SKM-1 treated with dmso at 0.1 percent for 144 hours (cell line): ENCODE data around the gene PRDM16.
"Not testable (repeated sequence)": the region's sequence is repeated elsewhere in the genome, so short reads cannot be mapped to it uniquely, and the experiment has no call there.

ENCODE experiments used
- DNase-seq: peaks from one replicate; lab custom pipeline; 2025; ENCODE audit not compliant: unreplicated experiment; lab: John Stamatoyannopoulos, UW

The PRDM16 gene

DNA sequence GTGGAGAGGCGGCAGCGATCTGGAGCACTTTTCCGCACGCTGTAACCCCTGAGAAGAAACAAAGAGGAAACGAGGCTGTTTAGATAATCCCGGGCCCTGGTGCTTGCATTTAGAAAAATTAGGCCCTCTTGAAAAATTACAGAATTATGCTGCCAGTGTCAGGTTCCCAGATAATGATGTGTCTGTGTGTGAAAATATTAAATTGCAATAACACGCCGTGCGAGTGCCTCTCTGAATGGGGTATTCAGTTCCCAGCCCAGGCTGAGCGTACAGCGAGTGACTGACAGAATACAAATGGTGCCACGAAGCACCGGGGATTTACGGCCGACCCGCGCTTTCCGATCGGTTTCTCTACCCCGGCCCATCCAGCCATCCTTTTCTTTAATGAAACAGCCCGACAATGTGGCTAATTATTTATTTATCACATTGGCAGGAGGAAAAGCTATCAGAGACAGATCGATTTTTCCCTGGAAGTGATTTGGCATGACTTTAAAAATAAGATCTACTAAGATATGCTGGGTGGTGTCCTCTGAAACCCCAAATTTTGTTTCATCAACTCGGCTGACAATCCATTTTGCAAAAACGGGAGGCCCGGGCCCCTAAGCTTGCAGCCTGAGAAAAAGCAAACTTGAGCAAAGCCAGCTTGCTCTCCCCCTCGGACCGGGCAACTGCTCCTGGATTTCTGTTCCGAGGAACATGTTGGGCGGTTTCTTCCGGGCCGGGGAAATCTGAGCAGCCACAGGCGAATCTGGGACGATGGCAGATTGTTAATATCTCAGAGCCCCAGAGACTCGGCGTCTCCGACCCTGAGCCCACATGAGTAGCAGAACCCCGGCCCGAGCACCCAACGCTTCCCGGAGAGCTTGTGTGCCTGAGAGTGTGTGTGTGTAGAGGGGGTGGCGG is 11.3 kb downstream of the PRDM16 start:
- no peak for DNase-seq

DNA sequence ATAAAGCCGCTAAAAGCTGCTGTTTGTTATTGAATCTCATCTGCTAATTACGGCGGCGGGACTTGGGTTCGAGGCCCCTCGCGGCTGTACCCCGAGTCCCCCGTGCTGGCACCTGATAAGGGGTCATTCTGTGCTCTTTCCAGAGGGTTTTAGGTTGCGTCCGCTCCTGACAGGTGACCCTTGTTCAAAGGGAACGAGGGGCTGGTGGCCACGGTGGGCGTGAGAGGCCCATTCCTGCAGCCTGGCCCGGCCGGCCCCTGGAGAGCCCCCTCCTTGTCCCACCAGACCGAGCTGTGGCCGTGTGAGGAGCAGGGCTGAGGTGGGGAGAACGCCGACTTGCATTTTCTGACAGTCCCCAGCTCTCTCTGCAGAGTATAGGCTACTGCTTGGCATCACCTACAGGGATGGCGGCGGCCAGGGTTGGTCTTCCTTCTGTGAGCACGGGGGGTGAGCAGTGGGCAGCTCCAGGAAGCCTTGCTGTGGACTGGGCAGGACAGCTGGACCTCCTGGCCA is 12.2 kb downstream of the PRDM16 start:
- DNase-seq = no peak

DNA sequence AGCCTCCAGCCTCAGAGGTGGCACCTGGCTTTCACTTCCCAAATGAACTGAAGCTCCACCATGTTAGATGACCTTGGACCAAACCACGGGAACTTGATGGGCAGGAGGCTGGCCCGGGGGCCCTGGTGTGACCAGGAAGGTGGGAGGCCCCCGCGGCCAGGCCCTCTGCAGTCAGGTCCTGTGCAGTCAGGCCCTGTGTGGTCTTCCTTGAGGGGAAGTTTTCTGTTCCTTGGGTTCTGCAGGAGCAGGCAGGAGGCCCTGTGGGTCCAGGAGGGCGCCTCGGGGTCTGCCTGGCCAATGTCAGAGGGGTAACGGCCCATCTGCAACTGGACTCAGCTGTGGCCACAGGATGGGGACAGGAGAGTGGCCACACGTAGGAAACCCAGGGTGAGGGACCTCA is 13.0 kb downstream of the PRDM16 start:
- DNase-seq = no peak

DNA sequence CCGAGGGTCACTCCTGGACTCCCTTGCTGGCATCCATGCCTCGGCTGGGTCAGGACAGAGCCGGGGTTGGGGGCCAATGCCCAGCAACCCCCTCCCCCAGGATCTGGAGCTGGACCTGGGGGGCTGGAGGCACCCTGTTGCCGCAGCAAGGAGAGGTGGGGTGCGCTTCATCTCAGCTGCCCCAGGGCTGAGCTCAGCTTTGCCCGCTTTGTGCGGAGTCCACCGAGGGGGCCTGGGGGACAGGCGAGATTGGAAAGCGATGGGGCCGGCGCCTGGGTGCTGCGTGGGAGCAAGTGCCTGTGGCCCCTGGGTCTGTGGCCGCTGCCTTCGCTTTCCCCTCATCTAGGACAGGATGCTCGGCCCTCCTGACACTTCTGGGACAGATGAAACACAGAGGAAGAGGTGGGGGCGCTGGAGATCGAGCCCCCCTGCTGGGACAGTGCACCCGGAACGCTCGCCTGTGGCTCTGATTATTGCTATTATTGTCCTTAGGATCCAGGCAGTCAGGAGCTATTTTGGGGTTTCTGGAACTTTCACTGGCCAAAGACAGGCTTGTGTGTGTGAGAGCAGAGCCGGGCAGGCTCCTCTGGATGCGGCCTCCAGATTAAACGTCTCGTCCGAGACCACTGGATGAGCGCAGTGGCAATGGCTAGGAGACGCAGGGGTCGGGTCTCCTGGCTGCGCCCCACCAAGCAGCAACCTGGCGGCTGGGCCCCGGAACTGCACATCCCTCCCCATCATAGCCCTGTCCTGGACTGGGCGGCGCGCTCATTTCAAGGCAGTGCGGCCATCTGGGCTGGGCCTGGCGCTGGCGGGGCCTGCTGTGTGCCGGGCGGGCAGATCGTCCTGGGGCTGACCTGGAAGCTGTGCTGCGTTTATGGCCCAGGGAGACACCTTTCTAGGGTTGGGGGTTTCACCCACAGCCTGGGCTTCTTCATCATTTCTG is 13.8 kb downstream of the PRDM16 start:
- DNase-seq = no peak

DNA sequence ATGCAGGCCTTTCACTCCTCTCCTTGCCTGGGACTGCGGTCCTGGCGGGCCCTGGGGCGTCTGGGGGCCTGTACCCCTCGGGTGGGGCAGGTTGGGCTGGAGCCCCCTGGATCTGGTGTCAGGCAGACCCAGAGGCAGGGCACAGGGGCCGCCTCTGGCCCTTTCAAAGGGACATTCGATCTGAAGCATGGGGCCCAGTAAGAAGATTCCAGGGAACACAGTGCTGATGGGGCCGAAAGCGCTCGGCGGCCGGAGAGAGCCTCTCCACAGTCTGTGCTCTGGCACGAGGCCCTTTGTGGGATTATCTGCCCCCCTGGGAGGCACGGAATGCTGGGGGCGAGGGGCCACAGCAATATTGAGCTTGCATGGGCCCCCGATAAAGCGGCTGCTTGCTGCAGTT is 15.2 kb downstream of the PRDM16 start:
- DNase-seq = no peak

DNA sequence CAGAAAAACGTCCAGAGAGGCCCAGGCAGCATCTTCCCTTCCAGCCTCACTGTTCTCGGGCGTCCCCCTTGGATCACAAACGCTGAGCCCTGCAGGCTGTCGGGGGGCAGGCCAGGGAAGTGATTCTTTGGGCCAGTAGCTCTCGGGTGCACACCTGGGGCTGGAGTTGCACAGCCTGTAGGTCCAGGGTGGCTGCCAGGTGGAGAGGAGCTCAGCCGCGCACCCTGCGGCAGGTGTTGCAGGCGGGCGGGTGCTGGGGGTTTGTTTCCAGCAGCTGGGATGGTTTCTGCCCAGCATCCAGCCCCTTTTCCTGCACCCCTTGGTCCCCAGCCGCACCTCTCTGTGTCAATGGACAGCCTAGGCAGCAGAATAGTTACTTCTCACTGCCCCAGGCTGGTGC is 15.7 kb downstream of the PRDM16 start:
- no peak for DNase-seq

DNA sequence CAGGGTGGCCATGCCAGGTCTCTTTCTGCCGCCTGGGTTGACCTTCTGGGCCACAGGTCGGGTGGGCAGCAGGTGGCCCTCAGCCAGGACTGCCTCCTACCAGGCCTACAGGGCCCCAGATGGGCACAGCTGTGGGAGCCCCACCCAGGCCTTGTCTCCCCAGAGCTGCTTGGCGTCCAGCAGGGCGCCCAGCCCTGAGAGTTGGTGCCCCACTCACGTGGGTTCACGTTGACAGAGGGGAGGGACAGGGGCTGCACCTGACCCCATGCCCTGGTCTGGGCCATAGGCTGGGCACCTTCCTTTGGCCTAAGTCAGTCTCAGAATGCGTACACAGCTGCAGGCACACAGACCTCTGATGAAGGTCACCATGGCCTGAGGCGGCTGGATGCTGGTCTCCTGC is 16.7 kb downstream of the PRDM16 start:
- DNase-seq = no peak

DNA sequence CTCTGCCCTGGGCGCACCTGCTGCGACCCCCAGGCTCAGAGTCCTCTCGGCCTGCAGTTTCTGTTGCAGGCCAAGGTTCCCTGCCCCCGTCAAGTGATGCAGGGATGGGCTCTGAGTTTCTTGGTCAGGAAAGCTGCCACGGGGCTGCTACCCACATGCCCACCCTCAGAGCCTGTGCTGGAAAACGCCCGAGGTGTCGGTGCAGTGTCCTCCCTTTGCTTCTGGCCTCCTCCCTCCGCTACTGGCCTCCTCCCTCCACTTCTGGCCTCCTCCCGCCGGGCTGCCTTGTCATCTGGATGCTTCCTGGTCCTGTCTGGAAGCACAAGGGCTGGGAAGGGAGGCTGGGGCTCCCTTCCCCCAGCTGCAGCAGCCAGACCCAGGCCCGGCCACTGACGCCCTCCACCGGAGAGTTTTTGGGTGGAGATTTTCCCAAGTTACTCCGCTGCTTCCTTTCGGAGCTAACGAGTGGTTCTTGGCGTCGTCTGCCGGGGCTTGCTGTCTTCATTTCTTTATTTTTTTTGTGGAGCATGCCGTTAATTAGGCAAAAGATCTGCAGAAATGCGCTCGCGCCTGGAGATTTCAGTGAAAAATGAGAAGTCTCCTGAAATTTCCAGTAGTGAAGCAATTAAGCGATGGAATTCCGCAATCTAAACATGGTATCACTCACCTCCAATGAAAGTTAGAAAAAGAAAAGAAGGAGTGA is 17.4 kb downstream of the PRDM16 start:
- DNase-seq = no peak

DNA sequence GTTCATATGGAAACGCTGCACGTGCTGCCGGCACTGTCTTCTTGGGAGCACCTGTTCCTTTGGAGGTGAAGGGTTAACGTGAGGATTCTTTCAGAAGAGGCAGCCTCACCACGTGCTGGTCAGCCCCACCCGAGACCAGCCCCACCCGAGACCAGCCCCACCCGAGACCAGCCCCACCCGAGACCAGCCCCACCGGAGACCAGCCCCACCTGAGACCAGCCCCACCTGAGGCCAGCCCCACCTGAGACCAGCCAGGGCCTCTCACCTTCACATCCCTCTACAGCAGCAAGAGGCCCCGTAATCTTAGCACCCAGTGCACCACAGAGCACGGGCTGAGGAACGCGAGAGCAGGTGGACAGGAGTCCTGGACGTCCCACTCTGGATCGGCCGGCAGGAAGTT is 18.0 kb downstream of the PRDM16 start:
- no peak for DNase-seq

DNA sequence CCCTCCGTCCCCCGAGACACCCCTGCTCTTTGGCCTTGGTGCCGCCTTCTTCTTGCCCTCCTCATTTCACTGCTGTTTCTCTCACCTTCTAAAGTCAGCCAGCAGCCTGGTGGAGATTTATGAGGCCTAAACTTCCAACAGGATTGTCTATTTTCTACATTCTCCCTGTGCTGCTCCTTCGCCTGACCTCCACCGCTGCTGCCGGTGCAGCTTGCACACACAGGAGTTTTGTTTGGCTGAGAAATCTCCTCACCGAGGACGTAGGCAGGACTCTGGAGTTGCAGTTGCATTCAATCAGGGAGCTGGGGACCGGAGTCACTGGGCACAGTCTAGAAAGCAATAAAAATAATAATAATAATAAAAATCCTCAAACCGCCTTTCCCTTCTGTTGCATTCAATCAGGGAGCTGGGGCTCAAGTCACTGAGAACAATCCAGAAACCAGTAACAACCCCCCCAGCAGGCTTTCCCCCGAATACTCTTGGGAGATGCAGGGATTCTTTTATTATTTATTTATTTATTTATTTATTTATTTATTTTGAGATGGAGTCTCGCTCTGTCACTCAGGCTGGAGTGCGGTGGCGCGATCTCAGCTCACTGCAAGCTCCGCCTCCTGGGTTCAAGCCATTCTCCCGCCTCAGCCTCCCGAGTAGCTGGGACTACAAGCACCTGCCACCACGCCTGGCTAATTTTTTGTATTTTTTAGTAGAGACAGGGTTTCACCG is 19.1 kb downstream of the PRDM16 start:
- DNase-seq = not testable (repeated sequence)

DNA sequence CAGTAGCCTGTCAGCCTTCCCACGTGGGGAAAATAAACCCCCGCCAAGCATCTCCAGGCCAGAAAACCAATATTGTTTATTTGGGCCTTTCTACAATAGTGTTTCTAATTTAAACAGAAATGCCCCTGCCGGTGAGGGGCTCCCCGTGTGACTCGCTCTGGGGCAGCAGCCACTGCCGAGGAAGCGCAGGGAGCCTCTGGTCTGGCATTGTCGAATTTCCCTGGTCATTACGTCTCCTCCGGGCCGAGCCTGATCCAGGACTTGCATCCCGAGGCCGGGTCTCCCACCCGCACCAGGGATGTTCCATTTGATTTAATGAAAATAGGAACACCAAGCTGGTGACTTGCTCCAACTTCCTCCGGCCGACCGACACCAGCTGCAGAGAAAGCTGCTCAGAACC is 20.5 kb downstream of the PRDM16 start:
- no peak for DNase-seq

DNA sequence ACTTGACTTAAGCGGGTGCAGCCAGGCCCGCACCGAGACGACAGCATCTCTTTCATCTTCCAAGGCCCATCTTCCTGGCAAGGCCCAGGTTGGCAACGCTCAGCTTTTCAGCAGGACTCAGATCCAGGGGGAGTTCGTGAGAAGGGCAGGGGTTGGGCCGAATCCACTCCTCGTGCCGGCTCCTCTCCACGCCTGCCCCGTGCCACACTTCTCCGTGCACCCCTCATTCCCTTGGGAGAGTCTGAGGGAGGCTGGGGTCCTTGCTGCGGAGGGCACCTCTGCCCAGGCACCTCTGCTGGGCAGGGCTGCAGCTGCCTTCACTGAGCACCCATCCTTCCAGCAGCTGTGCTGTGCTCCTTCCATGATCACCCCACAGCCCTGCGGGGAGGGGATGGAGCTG is 22.3 kb downstream of the PRDM16 start:
- DNase-seq = no peak

DNA sequence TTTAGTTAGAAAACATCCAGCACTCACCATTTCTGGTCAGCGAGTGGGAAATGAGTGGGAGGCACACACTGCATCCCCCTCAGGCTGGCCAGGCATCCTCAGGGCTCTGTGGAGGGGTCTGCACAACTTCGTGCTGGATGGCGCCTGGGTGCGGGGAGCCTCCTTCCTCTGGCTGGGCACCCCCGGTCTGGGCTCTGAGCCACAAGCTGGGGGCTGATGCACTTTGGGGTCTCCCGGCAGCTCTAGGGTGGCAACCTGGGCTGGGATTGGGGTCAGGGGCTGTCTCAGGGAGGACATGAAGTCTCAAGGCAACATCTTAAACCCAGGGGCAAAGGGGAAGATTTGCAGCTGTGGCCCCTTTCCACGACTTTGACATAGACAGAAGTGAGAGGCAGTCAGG is 23.5 kb downstream of the PRDM16 start:
- DNase-seq = no peak

DNA sequence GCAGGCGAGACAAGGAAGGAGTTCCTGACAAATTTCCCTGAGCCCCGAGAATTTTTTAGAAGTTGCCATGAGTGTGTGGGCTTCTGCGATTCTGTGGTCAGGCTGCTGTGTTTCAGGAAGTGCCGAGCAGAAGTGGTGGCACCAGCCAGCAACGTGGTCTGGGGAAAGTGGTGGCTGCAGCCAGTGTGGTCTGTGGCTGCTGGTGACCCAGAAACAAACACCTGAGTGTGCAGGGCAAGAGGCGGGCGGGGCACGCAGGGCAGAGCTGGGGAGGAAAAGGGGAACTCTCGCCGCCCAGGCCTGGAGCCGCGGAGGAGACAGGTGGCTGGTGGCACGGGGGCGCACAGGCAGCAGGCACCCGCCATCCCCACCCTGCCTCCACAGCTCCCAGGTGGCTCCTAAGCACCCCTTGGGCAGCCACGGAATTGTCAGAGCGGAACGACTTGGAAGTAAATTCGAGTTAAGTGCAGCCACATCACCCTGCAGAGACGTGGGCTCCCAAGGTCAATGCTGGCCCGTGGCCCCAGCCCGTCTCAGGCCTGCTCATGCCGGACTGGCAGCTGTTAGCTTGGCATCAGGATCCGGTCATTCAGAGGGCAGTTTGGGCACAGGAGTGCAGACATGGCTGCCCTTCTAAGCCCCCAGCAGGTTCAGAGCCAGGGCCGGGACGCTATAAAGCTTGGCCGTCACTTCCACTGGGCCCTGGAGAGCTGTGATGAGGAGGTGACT is 25.1 kb downstream of the PRDM16 start:
- no peak for DNase-seq

DNA sequence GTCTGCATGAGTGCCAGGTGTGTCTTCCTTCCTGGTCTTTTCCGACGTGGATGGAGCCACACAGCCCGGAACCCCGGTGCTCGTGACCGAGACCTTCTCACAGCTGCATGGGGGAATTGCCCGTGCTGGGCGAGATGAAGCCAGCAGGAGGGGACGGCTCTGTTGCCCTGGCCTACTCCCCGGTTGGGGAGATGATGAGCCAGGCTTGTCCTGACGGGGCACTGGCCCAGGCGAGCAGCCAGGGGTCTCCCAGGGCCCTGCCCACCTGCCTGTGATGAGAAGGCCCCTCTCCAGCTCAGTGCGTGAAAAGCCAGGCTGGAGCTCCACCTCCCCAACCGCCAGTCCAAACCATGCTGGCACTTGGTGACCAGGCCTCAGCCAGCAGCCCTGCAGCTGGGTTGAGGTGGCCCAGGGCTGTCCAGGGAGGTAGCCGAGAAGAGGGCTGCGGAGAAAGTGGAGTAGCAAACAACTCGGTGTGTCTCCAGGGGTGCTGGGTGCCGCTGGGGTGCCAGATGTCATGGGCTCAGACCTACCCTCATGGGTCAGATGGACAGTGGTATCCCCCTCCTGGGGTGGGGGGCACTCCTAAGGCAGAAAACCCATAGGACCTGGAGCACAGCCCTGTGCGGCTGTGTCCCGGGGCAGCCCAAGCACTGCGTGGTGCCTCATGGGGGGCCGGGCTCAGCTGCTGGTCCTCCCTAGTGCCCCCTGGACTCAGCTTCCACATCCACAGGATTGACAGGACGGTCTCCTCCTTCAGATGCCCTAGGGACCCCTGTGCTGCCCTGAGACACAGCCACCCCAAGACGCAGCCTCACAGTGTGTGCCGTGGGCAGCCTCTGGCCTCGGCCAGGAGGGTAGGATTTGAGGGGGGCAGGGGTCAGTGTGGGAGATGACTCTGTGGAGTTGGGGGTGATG is 26.1 kb downstream of the PRDM16 start:
- DNase-seq = no peak

DNA sequence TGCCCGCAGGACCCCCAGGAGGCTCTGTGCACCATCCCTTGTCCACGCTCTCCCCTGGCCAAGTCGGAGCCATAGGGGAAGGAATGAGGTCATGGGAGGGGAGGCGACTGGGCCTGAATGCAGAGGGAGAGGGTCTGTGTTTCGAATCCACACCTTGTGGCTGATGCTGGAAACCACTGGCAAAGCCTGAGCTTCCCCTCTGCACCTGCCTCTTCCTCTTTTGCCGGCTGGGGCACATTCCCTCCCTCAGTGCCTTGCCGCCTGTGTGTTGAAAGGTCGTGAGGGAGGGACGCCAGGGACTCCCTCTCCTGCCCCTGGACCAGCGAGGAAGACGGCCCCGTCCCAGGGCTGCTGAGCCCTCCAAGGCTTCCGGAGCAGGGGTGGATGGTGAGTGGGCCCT is 27.3 kb downstream of the PRDM16 start:
- DNase-seq = no peak

DNA sequence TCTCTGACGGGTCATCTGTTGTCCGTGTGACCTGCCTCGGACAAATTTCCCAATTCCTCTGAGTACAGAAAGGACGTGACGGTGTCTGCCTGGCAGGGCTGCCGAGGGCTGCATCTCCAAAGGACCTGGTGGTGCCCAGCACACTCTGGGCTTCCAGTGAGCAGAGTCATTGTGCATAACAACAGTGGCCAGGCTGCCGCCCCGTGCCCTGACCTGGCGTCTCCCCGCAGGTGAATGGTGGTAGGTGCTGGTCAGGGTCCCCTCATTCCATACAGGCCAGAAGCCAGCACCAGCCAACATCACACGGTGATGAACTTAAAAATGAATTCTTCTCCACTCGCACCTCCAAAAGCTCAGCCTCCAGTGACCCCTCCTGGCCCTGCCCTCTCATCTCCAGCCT is 28.2 kb downstream of the PRDM16 start:
- no peak for DNase-seq

DNA sequence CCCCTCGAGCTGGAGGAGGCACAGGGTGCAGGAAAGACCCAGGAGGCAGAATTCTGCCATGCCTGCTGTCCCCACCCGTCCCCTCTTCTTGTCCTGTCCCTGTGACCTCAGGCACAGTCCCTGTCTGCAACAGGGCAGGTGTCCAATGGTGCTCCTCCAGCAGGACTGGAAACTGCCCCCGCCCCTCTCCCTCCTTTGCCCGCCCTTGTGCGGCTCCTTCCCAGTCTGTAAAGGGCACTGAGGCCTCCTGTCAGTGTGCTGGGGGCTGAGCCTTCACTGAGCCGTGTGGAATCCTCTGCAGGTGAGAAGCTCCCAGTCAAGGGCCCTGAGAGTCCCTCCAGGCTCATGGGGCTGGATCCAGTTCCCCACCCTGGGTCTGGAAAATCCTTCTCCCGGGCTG is 28.9 kb downstream of the PRDM16 start:
- no peak for DNase-seq

DNA sequence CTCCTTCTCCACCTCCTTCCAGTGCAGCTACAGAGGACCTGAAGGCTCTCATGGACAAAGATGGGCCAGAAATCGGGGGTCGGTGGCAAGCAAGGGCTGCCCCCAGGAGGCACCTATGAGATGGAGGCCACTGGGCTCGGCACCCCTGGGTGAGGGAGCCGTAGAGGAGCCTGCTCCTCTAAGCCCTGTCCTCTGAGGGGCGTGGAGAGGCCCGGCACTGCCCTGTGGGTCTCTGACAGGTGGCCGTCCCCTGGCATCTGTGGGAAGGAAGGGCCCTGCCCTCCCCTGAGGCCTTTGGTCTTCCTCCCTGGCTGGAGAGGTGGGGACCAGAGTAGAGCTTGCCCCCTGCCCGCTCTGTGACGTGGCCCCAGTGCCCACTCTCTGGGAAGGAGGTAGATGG is 30.9 kb downstream of the PRDM16 start:
- no peak for DNase-seq
